ENCODE measurements around the gene CTBP1.

DNA sequence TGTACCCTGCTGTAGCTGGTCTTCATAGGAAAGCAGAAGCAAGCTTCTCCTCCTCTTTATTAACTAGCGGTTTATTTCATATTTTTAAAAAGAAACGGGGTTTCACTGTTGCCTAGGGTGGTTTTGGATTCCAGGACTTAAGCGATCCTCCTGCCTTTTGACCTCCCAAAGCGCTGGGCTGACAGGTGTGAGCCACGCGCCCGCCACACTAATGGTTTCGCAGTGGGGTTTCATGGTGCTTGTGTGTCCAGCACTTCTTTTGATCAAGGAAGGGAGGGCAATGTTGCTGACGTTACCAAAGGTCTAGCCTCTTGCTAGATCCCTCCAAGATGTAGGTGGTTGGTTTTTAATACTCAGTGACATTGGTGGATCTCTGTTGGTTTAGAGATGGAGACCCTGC is 42.2 kb upstream of the CTBP1 start:
- TF ChIP-seq, protein P1, sequence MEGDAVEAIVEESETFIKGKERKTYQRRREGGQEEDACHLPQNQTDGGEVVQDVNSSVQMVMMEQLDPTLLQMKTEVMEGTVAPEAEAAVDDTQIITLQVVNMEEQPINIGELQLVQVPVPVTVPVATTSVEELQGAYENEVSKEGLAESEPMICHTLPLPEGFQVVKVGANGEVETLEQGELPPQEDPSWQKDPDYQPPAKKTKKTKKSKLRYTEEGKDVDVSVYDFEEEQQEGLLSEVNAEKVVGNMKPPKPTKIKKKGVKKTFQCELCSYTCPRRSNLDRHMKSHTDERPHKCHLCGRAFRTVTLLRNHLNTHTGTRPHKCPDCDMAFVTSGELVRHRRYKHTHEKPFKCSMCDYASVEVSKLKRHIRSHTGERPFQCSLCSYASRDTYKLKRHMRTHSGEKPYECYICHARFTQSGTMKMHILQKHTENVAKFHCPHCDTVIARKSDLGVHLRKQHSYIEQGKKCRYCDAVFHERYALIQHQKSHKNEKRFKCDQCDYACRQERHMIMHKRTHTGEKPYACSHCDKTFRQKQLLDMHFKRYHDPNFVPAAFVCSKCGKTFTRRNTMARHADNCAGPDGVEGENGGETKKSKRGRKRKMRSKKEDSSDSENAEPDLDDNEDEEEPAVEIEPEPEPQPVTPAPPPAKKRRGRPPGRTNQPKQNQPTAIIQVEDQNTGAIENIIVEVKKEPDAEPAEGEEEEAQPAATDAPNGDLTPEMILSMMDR (conservative IDR thresholded peaks at IDR 0.05; ENCODE audit: low read depth, low read length): no peak
- no peak for TF ChIP-seq EZH2 (IDR thresholded peaks at IDR 0.05; ENCODE audit: borderline replicate concordance, low read depth, low read length, poor library complexity, severe bottlenecking)

Measured in A673 (cell line).